Measurements from ENCODE around the gene CLOCK. TPM values are rescaled to one million over a fixed set of nuclear protein-coding genes. Genes with fewer than 3 reads are reported as not detected.

The CLOCK gene
- total and polyA plus RNA-seq, 9 of the 15 experiments (the other 6 are each of a cell fraction or from before 2014, with no cell fraction given), result 3.7 to 14.4 (median 9.4) TPM

GRCh38 chr4:55395529-55396307, 151.0 kb downstream of the CLOCK start, which contains the start of gene TMEM165 (continued):
- TF ChIP-seq, protein P1, sequence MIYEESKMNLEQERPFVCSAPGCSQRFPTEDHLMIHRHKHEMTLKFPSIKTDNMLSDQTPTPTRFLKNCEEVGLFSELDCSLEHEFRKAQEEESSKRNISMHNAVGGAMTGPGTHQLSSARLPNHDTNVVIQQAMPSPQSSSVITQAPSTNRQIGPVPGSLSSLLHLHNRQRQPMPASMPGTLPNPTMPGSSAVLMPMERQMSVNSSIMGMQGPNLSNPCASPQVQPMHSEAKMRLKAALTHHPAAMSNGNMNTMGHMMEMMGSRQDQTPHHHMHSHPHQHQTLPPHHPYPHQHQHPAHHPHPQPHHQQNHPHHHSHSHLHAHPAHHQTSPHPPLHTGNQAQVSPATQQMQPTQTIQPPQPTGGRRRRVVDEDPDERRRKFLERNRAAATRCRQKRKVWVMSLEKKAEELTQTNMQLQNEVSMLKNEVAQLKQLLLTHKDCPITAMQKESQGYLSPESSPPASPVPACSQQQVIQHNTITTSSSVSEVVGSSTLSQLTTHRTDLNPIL (CRISPR knock-in tag; IDR thresholded peaks at IDR 0.05), result no peak
- TF ChIP-seq ZNF511 (CRISPR knock-in tag; IDR thresholded peaks at IDR 0.05) (no peak; the same call in 1 of the 2 replicates), CHD4 (IDR thresholded peaks at IDR 0.05; ENCODE audit: insufficient read depth, insufficient replicate concordance, low read depth, low read length, poor library complexity, severe bottlenecking) (no peak), WHSC1 (IDR thresholded peaks at IDR 0.05; ENCODE audit: low read length) (no peak), SMARCB1 (IDR thresholded peaks at IDR 0.05; ENCODE audit: insufficient read length, low read depth) (no peak), MTF1 (CRISPR knock-in tag; IDR thresholded peaks at IDR 0.05; ENCODE audit: borderline replicate concordance) (no peak), ZNF740 (CRISPR knock-in tag; IDR thresholded peaks at IDR 0.05) (peak; percentile 6; the same call in 1 of the 2 replicates), ZNF740 (tag; IDR thresholded peaks at IDR 0.05) (no peak), NCOA2 (IDR thresholded peaks at IDR 0.05; ENCODE audit: partially characterized antibody in 2 of 2) (no peak), NRF1 (conservative IDR thresholded peaks at IDR 0.05 in 1 of 2, IDR thresholded peaks at IDR 0.05 in 1 of 2) (peak; percentile 70 to 77), SPI1 (IDR thresholded peaks at IDR 0.05; ENCODE audit: borderline replicate concordance, low read depth, low read length) (peak; percentile 90), TAF1 (IDR thresholded peaks at IDR 0.05; ENCODE audit: control insufficient read depth, extremely low read depth, insufficient read depth, low read length, severe bottlenecking) (peak; percentile 90), SMARCE1 (IDR thresholded peaks at IDR 0.05) (0 out of 2 replicates have a peak, but pooled peaks have one; percentile 51), CCAR2 (IDR thresholded peaks at IDR 0.05; ENCODE audit: low read depth, low read length) (no peak), TAL1 (IDR thresholded peaks at IDR 0.05) (no peak), CREM (IDR thresholded peaks at IDR 0.05; ENCODE audit: low read depth) (peak; percentile 84), EP300 (IDR thresholded peaks at IDR 0.05; ENCODE audit: low read length) (no peak), NFE2 (IDR thresholded peaks at IDR 0.05; ENCODE audit: low read depth) (0 out of 2 replicates have a peak, but pooled peaks have one; percentile 22), HLTF (IDR thresholded peaks at IDR 0.05) (peak; percentile 43; the same call in 1 of the 2 replicates), DDX20 (tag; IDR thresholded peaks at IDR 0.05; ENCODE audit: low read depth) (no peak)
- TF ChIP-seq, protein P2, sequence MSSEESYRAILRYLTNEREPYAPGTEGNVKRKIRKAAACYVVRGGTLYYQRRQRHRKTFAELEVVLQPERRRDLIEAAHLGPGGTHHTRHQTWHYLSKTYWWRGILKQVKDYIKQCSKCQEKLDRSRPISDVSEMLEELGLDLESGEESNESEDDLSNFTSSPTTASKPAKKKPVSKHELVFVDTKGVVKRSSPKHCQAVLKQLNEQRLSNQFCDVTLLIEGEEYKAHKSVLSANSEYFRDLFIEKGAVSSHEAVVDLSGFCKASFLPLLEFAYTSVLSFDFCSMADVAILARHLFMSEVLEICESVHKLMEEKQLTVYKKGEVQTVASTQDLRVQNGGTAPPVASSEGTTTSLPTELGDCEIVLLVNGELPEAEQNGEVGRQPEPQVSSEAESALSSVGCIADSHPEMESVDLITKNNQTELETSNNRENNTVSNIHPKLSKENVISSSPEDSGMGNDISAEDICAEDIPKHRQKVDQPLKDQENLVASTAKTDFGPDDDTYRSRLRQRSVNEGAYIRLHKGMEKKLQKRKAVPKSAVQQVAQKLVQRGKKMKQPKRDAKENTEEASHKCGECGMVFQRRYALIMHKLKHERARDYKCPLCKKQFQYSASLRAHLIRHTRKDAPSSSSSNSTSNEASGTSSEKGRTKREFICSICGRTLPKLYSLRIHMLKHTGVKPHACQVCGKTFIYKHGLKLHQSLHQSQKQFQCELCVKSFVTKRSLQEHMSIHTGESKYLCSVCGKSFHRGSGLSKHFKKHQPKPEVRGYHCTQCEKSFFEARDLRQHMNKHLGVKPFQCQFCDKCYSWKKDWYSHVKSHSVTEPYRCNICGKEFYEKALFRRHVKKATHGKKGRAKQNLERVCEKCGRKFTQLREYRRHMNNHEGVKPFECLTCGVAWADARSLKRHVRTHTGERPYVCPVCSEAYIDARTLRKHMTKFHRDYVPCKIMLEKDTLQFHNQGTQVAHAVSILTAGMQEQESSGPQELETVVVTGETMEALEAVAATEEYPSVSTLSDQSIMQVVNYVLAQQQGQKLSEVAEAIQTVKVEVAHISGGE (CRISPR knock-in tag; IDR thresholded peaks at IDR 0.05), result peak in 1 of 3 experiments; percentile 75; a peak in 2 of 6 replicates

Data from K562 (cell line).